Measurements from ENCODE around the gene KCNK17.

The KCNK17 gene

GRCh38 chr6:39327507-39327906, 13.3 kb upstream of the KCNK17 start:
- Histone ChIP-seq H3K4me1 (ENCODE audit: insufficient read depth, low read length) (no peaks in the 10 kb centered on the region), H3K27me3 (ENCODE audit: insufficient read depth, low read length) (no peaks in the 10 kb centered on the region), H3K36me3 (ENCODE audit: insufficient read depth, low read length) (no peaks in the 10 kb centered on the region), H2AFZ (ENCODE audit: low read depth, low read length) (no peak overlapping the region), H3K4me3 (ENCODE audit: low read length) (no peak overlapping the region), H3K9me3 (ENCODE audit: low read length) (no peaks in the 10 kb centered on the region)

- H3K4me3 ChIP-seq (ENCODE audit: low read length): no peak within 1 kb of the TSS
- no peaks in the 10 kb centered on the region for H3K4me1 ChIP-seq (ENCODE audit: insufficient read depth, low read length)
- no peaks in the 10 kb centered on the region for H3K27me3 ChIP-seq (ENCODE audit: insufficient read depth, low read length)
- H3K9me3 ChIP-seq (ENCODE audit: low read length): no peaks in the 10 kb centered on the region
- no peaks in the 10 kb centered on the region for H3K36me3 ChIP-seq (ENCODE audit: insufficient read depth, low read length)
- no peak within 1 kb of the TSS for H2AFZ ChIP-seq (ENCODE audit: low read depth, low read length)
These were observed 8.2 kb upstream of the KCNK17 start, which contains the start of gene KCNK16 for GRCh38 chr6:39322306-39322850. KCNK16 (minus strand) TSS chr6:39322702; CDS start chr6:39322540, 162 bp downstream.

GRCh38 chr6:39321761-39322160, 7.5 kb upstream of the KCNK17 start:
- H3K36me3 ChIP-seq (ENCODE audit: insufficient read depth, low read length): no peaks in the 10 kb centered on the region
- H2AFZ ChIP-seq (ENCODE audit: low read depth, low read length): no peak overlapping the region
- H3K4me3 ChIP-seq (ENCODE audit: low read length): no peak overlapping the region
- peaks cover under 1% of the 10 kb centered on the region for H3K27me3 ChIP-seq (ENCODE audit: insufficient read depth, low read length)
- H3K4me1 ChIP-seq (ENCODE audit: insufficient read depth, low read length): no peaks in the 10 kb centered on the region
- no peaks in the 10 kb centered on the region for H3K9me3 ChIP-seq (ENCODE audit: low read length)

GRCh38 chr6:39320363-39320984, 6.3 kb upstream of the KCNK17 start:
- no peaks in the 10 kb centered on the region for H3K9me3 ChIP-seq (ENCODE audit: low read length)
- H3K36me3 ChIP-seq (ENCODE audit: insufficient read depth, low read length): no peaks in the 10 kb centered on the region
- H3K4me1 ChIP-seq (ENCODE audit: insufficient read depth, low read length): no peaks in the 10 kb centered on the region
- peaks cover 12% of the 10 kb centered on the region for H3K27me3 ChIP-seq (ENCODE audit: insufficient read depth, low read length)
- H3K4me3 ChIP-seq (ENCODE audit: low read length): no peak overlapping the region
- H2AFZ ChIP-seq (ENCODE audit: low read depth, low read length): no peak overlapping the region

GRCh38 chr6:39319621-39320362, 5.6 kb upstream of the KCNK17 start:
- no peaks in the 10 kb centered on the region for H3K9me3 ChIP-seq (ENCODE audit: low read length)
- H3K27me3 ChIP-seq (ENCODE audit: insufficient read depth, low read length): peaks cover 17% of the 10 kb centered on the region
- H2AFZ ChIP-seq (ENCODE audit: low read depth, low read length): no peak overlapping the region
- no peak overlapping the region for H3K4me3 ChIP-seq (ENCODE audit: low read length)
- no peaks in the 10 kb centered on the region for H3K4me1 ChIP-seq (ENCODE audit: insufficient read depth, low read length)
- H3K36me3 ChIP-seq (ENCODE audit: insufficient read depth, low read length): no peaks in the 10 kb centered on the region

- H2AFZ ChIP-seq (ENCODE audit: low read depth, low read length): no peak overlapping the region
- H3K9me3 ChIP-seq (ENCODE audit: low read length): no peaks in the 10 kb centered on the region
- no peaks in the 10 kb centered on the region for H3K4me1 ChIP-seq (ENCODE audit: insufficient read depth, low read length)
- no peak overlapping the region for H3K4me3 ChIP-seq (ENCODE audit: low read length)
- peaks cover 42% of the 10 kb centered on the region for H3K27me3 ChIP-seq (ENCODE audit: insufficient read depth, low read length)
- no peaks in the 10 kb centered on the region for H3K36me3 ChIP-seq (ENCODE audit: insufficient read depth, low read length)
These were observed 3.0 kb upstream of the KCNK17 start for GRCh38 chr6:39317256-39317655.

GRCh38 chr6:39313526-39314272, 520 bp downstream of the KCNK17 start:
- H2AFZ ChIP-seq (ENCODE audit: low read depth, low read length): no peak overlapping the region
- H3K36me3 ChIP-seq (ENCODE audit: insufficient read depth, low read length): no peaks in the 10 kb centered on the region
- peaks cover 52% of the 10 kb centered on the region for H3K27me3 ChIP-seq (ENCODE audit: insufficient read depth, low read length)
- no peaks in the 10 kb centered on the region for H3K4me1 ChIP-seq (ENCODE audit: insufficient read depth, low read length)
- H3K4me3 ChIP-seq (ENCODE audit: low read length): no peak overlapping the region
- H3K9me3 ChIP-seq (ENCODE audit: low read length): no peaks in the 10 kb centered on the region

GRCh38 chr6:39312912-39313525, 1.2 kb downstream of the KCNK17 start:
- no peak overlapping the region for H2AFZ ChIP-seq (ENCODE audit: low read depth, low read length)
- H3K36me3 ChIP-seq (ENCODE audit: insufficient read depth, low read length): no peaks in the 10 kb centered on the region
- H3K27me3 ChIP-seq (ENCODE audit: insufficient read depth, low read length): peaks cover 52% of the 10 kb centered on the region
- no peaks in the 10 kb centered on the region for H3K9me3 ChIP-seq (ENCODE audit: low read length)
- H3K4me1 ChIP-seq (ENCODE audit: insufficient read depth, low read length): no peaks in the 10 kb centered on the region
- H3K4me3 ChIP-seq (ENCODE audit: low read length): no peak overlapping the region

- H3K36me3 ChIP-seq (ENCODE audit: insufficient read depth, low read length): no peaks in the 10 kb centered on the region
- no peak overlapping the region for H2AFZ ChIP-seq (ENCODE audit: low read depth, low read length)
- peaks cover 41% of the 10 kb centered on the region for H3K27me3 ChIP-seq (ENCODE audit: insufficient read depth, low read length)
- H3K4me1 ChIP-seq (ENCODE audit: insufficient read depth, low read length): no peaks in the 10 kb centered on the region
- no peak overlapping the region for H3K4me3 ChIP-seq (ENCODE audit: low read length)
- no peaks in the 10 kb centered on the region for H3K9me3 ChIP-seq (ENCODE audit: low read length)
These were observed 3.7 kb downstream of the KCNK17 start for GRCh38 chr6:39310542-39310941.

- no peaks in the 10 kb centered on the region for H3K36me3 ChIP-seq (ENCODE audit: insufficient read depth, low read length)
- no peaks in the 10 kb centered on the region for H3K9me3 ChIP-seq (ENCODE audit: low read length)
- H3K27me3 ChIP-seq (ENCODE audit: insufficient read depth, low read length): peaks cover 38% of the 10 kb centered on the region
- H3K4me1 ChIP-seq (ENCODE audit: insufficient read depth, low read length): no peaks in the 10 kb centered on the region
- no peak overlapping the region for H3K4me3 ChIP-seq (ENCODE audit: low read length)
- no peak overlapping the region for H2AFZ ChIP-seq (ENCODE audit: low read depth, low read length)
These were observed 4.2 kb downstream of the KCNK17 start for GRCh38 chr6:39309942-39310531.

- no peaks in the 10 kb centered on the region for H3K4me1 ChIP-seq (ENCODE audit: insufficient read depth, low read length)
- H3K36me3 ChIP-seq (ENCODE audit: insufficient read depth, low read length): no peaks in the 10 kb centered on the region
- H3K4me3 ChIP-seq (ENCODE audit: low read length): no peak overlapping the region
- H2AFZ ChIP-seq (ENCODE audit: low read depth, low read length): no peak overlapping the region
- peaks cover 12% of the 10 kb centered on the region for H3K27me3 ChIP-seq (ENCODE audit: insufficient read depth, low read length)
- H3K9me3 ChIP-seq (ENCODE audit: low read length): no peaks in the 10 kb centered on the region
These were observed 6.8 kb downstream of the KCNK17 start for GRCh38 chr6:39307462-39307861.

- no peaks in the 10 kb centered on the region for H3K27me3 ChIP-seq (ENCODE audit: insufficient read depth, low read length)
- no peaks in the 10 kb centered on the region for H3K9me3 ChIP-seq (ENCODE audit: low read length)
- no peaks in the 10 kb centered on the region for H3K36me3 ChIP-seq (ENCODE audit: insufficient read depth, low read length)
- no peak overlapping the region for H3K4me3 ChIP-seq (ENCODE audit: low read length)
- H2AFZ ChIP-seq (ENCODE audit: low read depth, low read length): no peak overlapping the region
- H3K4me1 ChIP-seq (ENCODE audit: insufficient read depth, low read length): no peaks in the 10 kb centered on the region
These were observed 9.3 kb downstream of the KCNK17 start for GRCh38 chr6:39304951-39305350.

Measured in neuron (in vitro differentiated cells).